ENCODE results near the gene THRSP.

Gene THRSP

DNA sequence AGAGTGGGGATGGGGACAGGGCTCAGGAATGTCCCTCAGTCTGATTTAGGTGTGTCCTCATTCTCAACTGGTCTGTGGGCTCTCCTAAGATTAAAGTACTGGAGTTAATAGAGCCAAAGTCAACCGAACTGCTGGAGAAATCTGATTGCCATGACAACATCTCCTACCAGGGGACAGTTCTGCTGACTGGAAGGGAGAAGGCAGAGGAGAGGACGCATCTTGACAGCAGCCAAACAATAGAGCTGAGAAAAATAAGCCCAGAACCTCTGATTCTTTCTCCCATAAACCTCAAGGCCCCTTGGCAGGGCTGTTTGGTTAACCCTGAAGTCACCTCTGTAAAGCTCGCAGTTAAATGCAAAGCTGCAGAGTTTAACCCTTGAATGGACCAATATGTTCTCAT, 43.4 kb upstream of the THRSP start:
- ATAC-seq: peak; percentile 43

DNA sequence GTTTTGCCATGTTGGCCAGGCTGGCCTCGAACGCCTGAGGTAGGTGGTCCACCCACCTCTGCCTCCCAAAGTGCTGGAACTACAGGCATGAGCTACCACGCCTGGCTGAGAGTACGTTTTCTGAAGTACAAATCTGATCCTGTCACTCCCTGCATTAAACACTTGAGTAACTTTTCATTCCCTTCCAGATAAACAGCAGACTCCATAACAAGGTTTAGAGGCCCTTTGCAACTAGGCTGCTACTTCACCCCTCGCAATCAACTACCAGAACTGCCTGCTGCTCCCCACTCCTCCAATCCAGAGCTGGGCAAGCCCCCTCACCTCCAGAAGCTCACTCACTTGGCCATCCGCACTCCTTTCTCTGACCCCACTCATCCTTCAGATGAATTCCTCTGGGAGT, 42.0 kb upstream of the THRSP start:
- ATAC-seq: no peak
- TF ChIP-seq ZNF565 (CRISPR knock-in tag; conservative IDR thresholded peaks at IDR 0.05; ENCODE audit: low read depth): no peak

More for the DNA sequence above, 43.4 kb upstream of the THRSP start:
- TF ChIP-seq ZFP30 (CRISPR knock-in tag; IDR thresholded peaks at IDR 0.05): no peak
- TF ChIP-seq TOX (CRISPR knock-in tag; IDR thresholded peaks at IDR 0.05; ENCODE audit: borderline replicate concordance): no peak
- TF ChIP-seq ZFP3 (CRISPR knock-in tag; IDR thresholded peaks at IDR 0.05): no peak
- no peak for TF ChIP-seq ISL1 (CRISPR knock-in tag; IDR thresholded peaks at IDR 0.05)
- TF ChIP-seq, protein P1, sequence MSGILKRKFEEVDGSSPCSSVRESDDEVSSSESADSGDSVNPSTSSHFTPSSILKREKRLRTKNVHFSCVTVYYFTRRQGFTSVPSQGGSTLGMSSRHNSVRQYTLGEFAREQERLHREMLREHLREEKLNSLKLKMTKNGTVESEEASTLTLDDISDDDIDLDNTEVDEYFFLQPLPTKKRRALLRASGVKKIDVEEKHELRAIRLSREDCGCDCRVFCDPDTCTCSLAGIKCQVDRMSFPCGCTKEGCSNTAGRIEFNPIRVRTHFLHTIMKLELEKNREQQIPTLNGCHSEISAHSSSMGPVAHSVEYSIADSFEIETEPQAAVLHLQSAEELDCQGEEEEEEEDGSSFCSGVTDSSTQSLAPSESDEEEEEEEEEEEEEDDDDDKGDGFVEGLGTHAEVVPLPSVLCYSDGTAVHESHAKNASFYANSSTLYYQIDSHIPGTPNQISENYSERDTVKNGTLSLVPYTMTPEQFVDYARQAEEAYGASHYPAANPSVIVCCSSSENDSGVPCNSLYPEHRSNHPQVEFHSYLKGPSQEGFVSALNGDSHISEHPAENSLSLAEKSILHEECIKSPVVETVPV (CRISPR knock-in tag; IDR thresholded peaks at IDR 0.05): no peak
- no peak for TF ChIP-seq ESRRG (CRISPR knock-in tag; IDR thresholded peaks at IDR 0.05)
- TF ChIP-seq CSDC2 (CRISPR knock-in tag; IDR thresholded peaks at IDR 0.05): no peak
- TF ChIP-seq ZNF70 (CRISPR knock-in tag; IDR thresholded peaks at IDR 0.05): no peak
- TF ChIP-seq SNAI2 (CRISPR knock-in tag; IDR thresholded peaks at IDR 0.05): no peak
- TF ChIP-seq ZNF565 (CRISPR knock-in tag; conservative IDR thresholded peaks at IDR 0.05; ENCODE audit: low read depth): no peak

DNA sequence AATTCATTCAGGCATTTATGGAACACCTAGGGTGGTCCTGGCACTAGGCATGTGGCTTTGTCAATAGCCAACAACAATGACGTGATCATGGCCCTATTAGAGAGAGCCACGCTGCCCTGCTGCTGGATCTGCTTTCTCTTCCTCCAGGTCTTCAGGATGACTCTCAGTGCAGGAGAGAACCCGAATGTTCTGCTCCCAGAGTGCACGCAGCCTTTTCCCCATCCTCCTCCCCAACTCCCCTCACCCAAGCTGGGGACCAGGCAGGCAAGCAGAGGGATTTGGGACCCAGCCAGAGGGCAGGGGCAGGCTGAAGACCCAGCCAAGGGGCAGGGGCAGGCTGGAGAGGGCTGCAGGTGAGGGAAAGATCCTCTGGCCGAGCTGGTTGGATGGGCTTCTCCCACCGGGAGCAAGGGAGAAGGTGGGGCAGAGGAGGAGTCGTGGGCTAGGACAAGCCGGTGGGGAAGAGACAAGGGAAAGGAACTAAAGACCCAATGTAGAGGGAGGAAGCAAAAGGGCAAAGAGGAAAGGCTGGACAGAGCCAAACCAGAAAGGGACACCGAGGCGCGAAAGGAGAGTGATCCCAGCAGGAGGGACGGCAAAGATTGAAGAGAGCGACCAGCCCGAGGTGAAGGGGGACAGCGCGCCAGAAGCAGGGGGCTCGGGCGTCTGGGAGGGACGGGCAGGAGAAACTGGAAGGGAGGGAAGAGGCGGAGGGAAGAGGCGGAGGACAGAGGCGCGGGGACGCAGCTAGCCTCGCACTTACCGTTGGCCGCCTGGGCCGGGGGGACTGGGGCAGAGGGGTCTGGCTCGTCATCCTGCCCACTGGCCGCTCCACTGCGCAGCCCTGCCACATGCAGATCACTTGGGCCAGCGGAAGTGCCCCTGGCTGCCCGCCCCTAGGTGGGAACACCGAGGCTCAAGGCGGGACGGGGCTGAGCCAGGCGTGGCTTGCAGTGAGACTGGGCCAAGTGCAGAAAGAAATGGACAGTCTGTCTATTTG, 41.0 kb upstream of the THRSP start, which contains the start of gene KCTD14:
TSS of gene KCTD14 (minus strand) at position 880 of the 1,000 bp plus-strand sequence. CDS start at position 853, 27 bp downstream.
- TF ChIP-seq TOX (CRISPR knock-in tag; IDR thresholded peaks at IDR 0.05; ENCODE audit: borderline replicate concordance): no peak
- TF ChIP-seq ZFP3 (CRISPR knock-in tag; IDR thresholded peaks at IDR 0.05): no peak
- TF ChIP-seq CSDC2 (CRISPR knock-in tag; IDR thresholded peaks at IDR 0.05): no peak
- TF ChIP-seq ZNF565 (CRISPR knock-in tag; conservative IDR thresholded peaks at IDR 0.05; ENCODE audit: low read depth): no peak
- TF ChIP-seq ZNF70 (CRISPR knock-in tag; IDR thresholded peaks at IDR 0.05): no peak
- TF ChIP-seq, protein P2, sequence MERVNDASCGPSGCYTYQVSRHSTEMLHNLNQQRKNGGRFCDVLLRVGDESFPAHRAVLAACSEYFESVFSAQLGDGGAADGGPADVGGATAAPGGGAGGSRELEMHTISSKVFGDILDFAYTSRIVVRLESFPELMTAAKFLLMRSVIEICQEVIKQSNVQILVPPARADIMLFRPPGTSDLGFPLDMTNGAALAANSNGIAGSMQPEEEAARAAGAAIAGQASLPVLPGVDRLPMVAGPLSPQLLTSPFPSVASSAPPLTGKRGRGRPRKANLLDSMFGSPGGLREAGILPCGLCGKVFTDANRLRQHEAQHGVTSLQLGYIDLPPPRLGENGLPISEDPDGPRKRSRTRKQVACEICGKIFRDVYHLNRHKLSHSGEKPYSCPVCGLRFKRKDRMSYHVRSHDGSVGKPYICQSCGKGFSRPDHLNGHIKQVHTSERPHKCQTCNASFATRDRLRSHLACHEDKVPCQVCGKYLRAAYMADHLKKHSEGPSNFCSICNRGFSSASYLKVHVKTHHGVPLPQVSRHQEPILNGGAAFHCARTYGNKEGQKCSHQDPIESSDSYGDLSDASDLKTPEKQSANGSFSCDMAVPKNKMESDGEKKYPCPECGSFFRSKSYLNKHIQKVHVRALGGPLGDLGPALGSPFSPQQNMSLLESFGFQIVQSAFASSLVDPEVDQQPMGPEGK (CRISPR knock-in tag; IDR thresholded peaks at IDR 0.05; ENCODE audit: borderline replicate concordance): no peak
- TF ChIP-seq ZFP30 (CRISPR knock-in tag; IDR thresholded peaks at IDR 0.05): no peak
- TF ChIP-seq GLIS3 (CRISPR knock-in tag; IDR thresholded peaks at IDR 0.05): no peak
- TF ChIP-seq RARB (CRISPR knock-in tag; IDR thresholded peaks at IDR 0.05): no peak
- TF ChIP-seq OSR1 (CRISPR knock-in tag; IDR thresholded peaks at IDR 0.05): no peak
- TF ChIP-seq ARNTL (CRISPR knock-in tag; IDR thresholded peaks at IDR 0.05; ENCODE audit: borderline replicate concordance, low read depth): no peak
- TF ChIP-seq, protein P3, sequence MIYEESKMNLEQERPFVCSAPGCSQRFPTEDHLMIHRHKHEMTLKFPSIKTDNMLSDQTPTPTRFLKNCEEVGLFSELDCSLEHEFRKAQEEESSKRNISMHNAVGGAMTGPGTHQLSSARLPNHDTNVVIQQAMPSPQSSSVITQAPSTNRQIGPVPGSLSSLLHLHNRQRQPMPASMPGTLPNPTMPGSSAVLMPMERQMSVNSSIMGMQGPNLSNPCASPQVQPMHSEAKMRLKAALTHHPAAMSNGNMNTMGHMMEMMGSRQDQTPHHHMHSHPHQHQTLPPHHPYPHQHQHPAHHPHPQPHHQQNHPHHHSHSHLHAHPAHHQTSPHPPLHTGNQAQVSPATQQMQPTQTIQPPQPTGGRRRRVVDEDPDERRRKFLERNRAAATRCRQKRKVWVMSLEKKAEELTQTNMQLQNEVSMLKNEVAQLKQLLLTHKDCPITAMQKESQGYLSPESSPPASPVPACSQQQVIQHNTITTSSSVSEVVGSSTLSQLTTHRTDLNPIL (CRISPR knock-in tag; IDR thresholded peaks at IDR 0.05; ENCODE audit: low read depth): no peak
- no peak for ATAC-seq

DNA sequence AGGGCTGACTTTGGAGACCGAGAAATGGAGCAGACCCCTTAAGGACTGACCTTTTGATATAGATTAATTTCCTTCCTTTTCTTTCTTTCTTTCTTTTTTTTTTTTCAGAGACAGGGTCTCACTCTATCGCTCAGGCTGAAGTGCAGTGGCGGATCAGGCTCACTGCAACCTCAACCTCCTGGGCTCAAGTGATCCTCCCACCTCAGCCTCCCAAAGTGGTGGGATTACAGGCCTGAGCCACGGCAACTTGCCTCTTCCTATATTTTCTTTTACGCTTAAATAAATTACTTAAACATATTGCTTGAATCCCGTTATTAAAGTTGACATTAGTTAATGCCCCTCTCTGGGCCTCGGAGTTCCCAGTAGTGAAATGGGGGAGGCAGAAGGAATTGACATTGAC, 40.2 kb upstream of the THRSP start:
- no peak for ATAC-seq
- no peak for TF ChIP-seq RARB (CRISPR knock-in tag; IDR thresholded peaks at IDR 0.05)
- no peak for TF ChIP-seq ESRRG (CRISPR knock-in tag; IDR thresholded peaks at IDR 0.05)
- TF ChIP-seq, protein P4, sequence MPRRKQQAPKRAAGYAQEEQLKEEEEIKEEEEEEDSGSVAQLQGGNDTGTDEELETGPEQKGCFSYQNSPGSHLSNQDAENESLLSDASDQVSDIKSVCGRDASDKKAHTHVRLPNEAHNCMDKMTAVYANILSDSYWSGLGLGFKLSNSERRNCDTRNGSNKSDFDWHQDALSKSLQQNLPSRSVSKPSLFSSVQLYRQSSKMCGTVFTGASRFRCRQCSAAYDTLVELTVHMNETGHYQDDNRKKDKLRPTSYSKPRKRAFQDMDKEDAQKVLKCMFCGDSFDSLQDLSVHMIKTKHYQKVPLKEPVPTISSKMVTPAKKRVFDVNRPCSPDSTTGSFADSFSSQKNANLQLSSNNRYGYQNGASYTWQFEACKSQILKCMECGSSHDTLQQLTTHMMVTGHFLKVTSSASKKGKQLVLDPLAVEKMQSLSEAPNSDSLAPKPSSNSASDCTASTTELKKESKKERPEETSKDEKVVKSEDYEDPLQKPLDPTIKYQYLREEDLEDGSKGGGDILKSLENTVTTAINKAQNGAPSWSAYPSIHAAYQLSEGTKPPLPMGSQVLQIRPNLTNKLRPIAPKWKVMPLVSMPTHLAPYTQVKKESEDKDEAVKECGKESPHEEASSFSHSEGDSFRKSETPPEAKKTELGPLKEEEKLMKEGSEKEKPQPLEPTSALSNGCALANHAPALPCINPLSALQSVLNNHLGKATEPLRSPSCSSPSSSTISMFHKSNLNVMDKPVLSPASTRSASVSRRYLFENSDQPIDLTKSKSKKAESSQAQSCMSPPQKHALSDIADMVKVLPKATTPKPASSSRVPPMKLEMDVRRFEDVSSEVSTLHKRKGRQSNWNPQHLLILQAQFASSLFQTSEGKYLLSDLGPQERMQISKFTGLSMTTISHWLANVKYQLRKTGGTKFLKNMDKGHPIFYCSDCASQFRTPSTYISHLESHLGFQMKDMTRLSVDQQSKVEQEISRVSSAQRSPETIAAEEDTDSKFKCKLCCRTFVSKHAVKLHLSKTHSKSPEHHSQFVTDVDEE (CRISPR knock-in tag; IDR thresholded peaks at IDR 0.05): no peak
- no peak for TF ChIP-seq OSR1 (CRISPR knock-in tag; IDR thresholded peaks at IDR 0.05)
- TF ChIP-seq GLIS3 (CRISPR knock-in tag; IDR thresholded peaks at IDR 0.05): no peak
- TF ChIP-seq TCF4 (CRISPR knock-in tag; IDR thresholded peaks at IDR 0.05; ENCODE audit: borderline replicate concordance): no peak
- no peak for TF ChIP-seq ISL1 (CRISPR knock-in tag; IDR thresholded peaks at IDR 0.05)
- TF ChIP-seq, protein P2 (CRISPR knock-in tag; IDR thresholded peaks at IDR 0.05; ENCODE audit: borderline replicate concordance): no peak
- TF ChIP-seq TOX (CRISPR knock-in tag; IDR thresholded peaks at IDR 0.05; ENCODE audit: borderline replicate concordance): no peak
- TF ChIP-seq, protein P3 (CRISPR knock-in tag; IDR thresholded peaks at IDR 0.05; ENCODE audit: low read depth): no peak
- TF ChIP-seq SNAI2 (CRISPR knock-in tag; IDR thresholded peaks at IDR 0.05): no peak
- no peak for TF ChIP-seq ZFP30 (CRISPR knock-in tag; IDR thresholded peaks at IDR 0.05)
- no peak for TF ChIP-seq BACH2 (CRISPR knock-in tag; IDR thresholded peaks at IDR 0.05; ENCODE audit: borderline replicate concordance)
- TF ChIP-seq, protein P5, sequence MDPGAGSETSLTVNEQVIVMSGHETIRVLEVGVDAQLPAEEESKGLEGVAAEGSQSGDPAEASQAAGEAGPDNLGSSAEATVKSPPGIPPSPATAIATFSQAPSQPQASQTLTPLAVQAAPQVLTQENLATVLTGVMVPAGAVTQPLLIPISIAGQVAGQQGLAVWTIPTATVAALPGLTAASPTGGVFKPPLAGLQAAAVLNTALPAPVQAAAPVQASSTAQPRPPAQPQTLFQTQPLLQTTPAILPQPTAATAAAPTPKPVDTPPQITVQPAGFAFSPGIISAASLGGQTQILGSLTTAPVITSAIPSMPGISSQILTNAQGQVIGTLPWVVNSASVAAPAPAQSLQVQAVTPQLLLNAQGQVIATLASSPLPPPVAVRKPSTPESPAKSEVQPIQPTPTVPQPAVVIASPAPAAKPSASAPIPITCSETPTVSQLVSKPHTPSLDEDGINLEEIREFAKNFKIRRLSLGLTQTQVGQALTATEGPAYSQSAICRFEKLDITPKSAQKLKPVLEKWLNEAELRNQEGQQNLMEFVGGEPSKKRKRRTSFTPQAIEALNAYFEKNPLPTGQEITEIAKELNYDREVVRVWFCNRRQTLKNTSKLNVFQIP (CRISPR knock-in tag; IDR thresholded peaks at IDR 0.05; ENCODE audit: borderline replicate concordance, low read depth): no peak
